HG03159 (cell line): Measurements from ENCODE around the gene XXYLT1.
"Not testable (repeated sequence)": the region's sequence is repeated elsewhere in the genome, so short reads cannot be mapped to it uniquely, and the experiment has no call there.

Source experiments
- ATAC-seq: cut with Tn5 transposase; IDR thresholded peaks from one replicate; pipeline ENCODE4 v1.9.1; 2021; ENCODE audit warnings: mild to moderate bottlenecking, moderate library complexity; ENCODE audit not compliant: unreplicated experiment

Gene XXYLT1

GRCh38 chr3:195050296-195050695, 220.7 kb downstream of the XXYLT1 start:
- ATAC-seq, result not testable (repeated sequence)

DNA sequence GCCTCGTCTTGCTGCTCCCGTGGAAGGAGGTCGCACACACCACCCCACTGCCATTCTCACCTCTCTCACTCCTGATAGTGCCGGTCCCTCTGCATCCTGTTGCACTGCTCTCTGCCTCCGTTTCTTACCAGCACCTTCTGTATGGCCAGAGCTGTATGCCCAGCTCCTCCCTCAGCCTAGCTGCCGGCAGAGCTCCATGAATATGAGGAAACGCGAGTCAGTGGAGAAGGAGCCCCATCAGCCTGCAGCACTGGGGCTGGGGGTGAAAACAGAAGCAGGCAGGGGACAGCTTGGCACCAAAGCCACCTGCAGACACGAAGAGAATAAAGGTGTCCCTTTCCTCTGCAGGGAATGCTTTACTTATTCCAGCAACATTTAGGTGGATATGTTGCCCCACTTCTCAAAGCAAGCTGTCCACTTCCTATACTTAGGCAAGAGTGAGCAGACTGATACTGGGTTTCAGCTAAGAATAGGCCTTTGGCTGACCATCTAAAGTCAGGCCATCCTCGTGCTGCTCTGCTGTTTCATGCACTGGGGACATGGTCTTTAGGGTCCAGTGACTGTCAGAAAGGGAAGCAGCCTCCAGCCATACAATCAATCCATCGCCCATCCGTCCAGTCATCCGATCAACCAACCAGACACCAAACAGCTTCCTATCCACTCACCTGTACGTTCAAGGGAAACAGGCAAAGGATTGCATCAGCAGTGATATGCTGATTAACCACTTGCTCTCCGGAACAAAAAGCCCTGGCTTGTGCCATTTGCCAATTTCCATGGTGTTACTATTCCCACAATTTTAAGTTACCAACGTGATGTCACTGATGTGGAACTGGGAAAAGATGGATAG, 222.7 kb downstream of the XXYLT1 start:
- no peak for ATAC-seq

GRCh38 chr3:195047536-195047935, 223.4 kb downstream of the XXYLT1 start:
- ATAC-seq, result no peak

GRCh38 chr3:195046441-195046840, 224.5 kb downstream of the XXYLT1 start:
- ATAC-seq, result no peak

DNA sequence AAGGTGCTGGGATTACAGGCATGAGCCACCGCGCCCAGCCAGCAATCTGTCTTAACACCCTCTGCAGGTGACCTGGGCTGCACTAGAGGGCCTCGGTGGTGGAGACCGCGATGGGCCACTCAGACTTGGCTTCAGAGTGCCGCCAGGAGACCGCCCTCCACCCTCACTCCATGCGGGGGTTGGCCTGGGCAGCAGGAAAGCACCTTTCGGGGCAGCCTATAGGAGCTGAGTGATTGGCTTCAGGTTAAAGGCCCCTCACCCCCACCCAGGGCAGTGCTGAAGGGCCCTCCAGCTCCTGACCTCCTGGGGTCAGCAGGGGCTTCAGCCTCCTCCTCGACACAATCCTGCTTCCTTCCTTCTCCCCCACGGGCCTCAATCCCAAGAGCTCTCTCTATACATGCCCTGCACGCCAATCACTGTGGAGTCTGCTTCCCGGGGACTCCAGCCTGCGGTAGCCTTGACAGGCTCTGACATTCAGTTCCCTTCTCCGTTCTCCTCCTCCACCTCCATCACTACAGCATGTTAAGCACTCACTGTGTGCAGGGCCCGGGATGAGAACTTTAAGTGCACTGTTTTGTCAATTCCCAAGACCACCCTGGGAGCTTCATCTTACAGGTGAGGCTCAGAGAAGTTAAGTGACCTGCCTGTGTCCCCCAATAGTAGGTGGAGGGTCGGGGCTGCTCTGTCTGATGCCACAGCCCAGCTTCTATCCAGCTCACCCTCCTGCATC, 225.3 kb downstream of the XXYLT1 start:
- ATAC-seq, result no peak

DNA sequence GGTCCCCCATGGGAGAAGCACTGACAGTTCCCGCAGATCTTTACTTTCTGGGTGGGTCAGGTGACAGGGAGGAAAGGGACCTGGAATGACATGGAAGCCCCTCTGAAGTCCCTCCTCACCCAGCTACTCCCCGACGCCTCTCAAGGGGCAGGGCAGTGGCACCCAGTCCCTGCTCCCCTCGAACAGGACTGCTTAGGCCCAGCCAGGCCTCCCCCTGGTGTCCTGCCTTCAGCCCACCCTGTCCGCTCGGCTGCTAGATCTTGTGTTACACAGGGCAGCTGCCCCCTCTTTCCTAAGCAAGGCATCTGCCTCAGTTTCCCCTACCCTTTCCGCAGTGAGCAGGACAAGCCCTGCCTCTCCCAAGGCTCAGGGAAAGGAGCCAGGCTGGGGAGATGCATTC, 226.5 kb downstream of the XXYLT1 start:
- ATAC-seq, result no peak

GRCh38 chr3:195043607-195044339, 227.2 kb downstream of the XXYLT1 start:
- no peak for ATAC-seq

GRCh38 chr3:195042743-195043606, 228.0 kb downstream of the XXYLT1 start:
- ATAC-seq, result no peak

GRCh38 chr3:195041871-195042742, 228.9 kb downstream of the XXYLT1 start:
- ATAC-seq, result no peak

- ATAC-seq, result no peak
Measured at GRCh38 chr3:195040773-195041520, 230.0 kb downstream of the XXYLT1 start.

- no peak for ATAC-seq
Measured at GRCh38 chr3:195040094-195040493, 230.9 kb downstream of the XXYLT1 start.

DNA sequence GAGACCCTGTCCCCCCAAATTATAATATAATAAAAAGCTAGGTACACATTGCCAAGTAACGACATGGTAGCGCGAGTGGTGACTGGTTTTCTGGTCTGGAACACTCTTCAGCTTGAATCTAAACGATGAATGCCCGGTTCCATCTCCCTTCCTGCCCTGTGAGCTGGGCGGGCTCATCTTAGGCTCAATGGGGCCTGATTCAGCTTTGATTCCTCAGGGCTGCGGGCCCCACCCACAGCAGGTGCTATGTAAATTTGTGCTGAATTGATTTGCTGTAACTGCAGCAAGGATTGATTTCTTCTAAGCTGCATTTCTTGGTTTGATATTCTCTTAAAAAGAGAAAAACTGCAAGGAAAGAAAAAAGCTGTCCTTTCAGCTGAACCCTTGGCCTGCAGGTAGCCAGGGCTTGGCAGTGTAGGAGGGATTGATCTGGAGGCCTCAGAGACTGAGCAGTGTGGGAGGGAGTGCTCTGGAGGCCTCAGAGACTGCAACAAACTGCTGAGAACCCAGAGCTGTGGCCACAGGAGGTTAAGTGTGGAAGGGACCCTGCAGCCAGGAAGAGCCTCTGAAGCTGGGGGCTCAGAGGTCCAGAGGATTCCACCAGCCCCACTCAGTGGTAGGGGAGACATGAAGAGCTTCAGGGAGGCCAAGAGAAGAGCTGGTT, 231.6 kb downstream of the XXYLT1 start:
- no peak for ATAC-seq

DNA sequence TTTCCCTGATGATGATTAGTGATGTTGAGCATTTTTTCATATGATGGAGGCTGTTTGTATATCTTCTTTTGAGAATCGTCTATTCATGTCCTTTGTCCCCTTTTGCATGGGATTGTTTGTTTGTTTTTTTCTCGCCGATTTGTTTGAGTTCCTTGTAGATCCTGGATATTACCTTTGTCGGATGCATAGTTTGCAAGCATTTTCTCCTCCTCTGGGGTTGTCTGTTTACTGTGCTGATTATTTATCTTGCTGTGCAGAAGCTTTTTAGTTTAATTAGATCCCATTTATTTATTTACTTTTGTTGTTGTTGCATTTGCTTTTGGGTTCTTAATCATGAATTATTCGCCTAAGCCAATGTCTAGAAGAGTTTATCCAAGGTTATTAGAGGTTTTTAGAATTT, 232.8 kb downstream of the XXYLT1 start:
- no peak for ATAC-seq

- ATAC-seq, result not testable (repeated sequence)
Measured at GRCh38 chr3:195037586-195037985, 233.4 kb downstream of the XXYLT1 start.

DNA sequence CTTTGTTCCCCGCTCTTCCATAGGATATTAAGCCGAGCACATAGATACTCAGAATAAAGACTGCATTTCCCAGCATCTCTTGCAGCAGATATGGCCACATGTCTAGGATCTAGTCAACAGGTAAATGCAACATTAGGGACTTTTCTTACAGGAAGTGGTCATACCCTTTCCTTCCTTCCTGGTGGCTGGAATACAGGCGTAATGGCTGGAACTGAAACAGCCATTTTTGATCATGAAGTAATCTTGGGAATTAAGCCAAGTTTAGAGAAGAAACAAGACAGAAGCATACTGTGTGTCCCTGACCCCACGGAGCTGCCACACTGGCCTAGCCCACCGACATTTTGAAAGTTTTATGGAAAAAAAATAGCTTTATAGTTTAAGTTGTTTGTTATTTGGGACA, 234.0 kb downstream of the XXYLT1 start:
- ATAC-seq, result no peak

GRCh38 chr3:195036574-195036973, 234.4 kb downstream of the XXYLT1 start:
- ATAC-seq, result no peak

- no peak for ATAC-seq
Measured at GRCh38 chr3:195036203-195036505, 234.8 kb downstream of the XXYLT1 start.

- no peak for ATAC-seq
Measured at GRCh38 chr3:195035345-195036202, 235.4 kb downstream of the XXYLT1 start.
